ENCODE measurements around the gene GSTA5. TPM values are rescaled to one million over a fixed set of nuclear protein-coding genes. Genes with fewer than 3 reads are reported as not detected.
"Not testable (repeated sequence)": the region's sequence is repeated elsewhere in the genome, so short reads cannot be mapped to it uniquely, and the experiment has no call there.

The GSTA5 gene
- total and polyA plus RNA-seq, 12 donors, result not detected

GRCh38 chr6:52788478-52788877 lies 52.1 kb downstream of the GSTA5 start:
- no peak overlapping the region for H3K27ac ChIP-seq
- intact Hi-C loops (cut with DNase I), result loop anchor here in 3 of 10 donors (5.0 kb wide), 1 partner anchor 39 kb away; no protein-coding TSS in a partner anchor
- WGBS, 2 donors, result 53 to 62% methylated on average over 3 of the region's 3 CpGs
- H3K4me1 ChIP-seq, result no peaks in the 10 kb centered on the region
- peaks cover 0 to 4% (median 0%) of the 10 kb centered on the region in 7 donors for H3K27me3 ChIP-seq
- no peaks in the 10 kb centered on the region for H3K36me3 ChIP-seq
- ATAC-seq, result no peak
- no peak for DNase-seq
- no peak overlapping the region for H3K4me3 ChIP-seq
- no peak for TF ChIP-seq CTCF (IDR thresholded peaks at IDR 0.05)
- peaks cover 0 to 7% (median 0%) of the 10 kb centered on the region in 11 donors for H3K9me3 ChIP-seq

- DNase-seq (no peak), ATAC-seq (no peak)
- Histone ChIP-seq H3K27me3 (peaks cover 0 to 4% (median 0%) of the 10 kb centered on the region in 7 donors), H3K4me3 (no peak overlapping the region), H3K27ac (no peak overlapping the region), H3K36me3 (no peaks in the 10 kb centered on the region), H3K4me1 (no peaks in the 10 kb centered on the region), H3K9me3 (peaks cover 0 to 7% (median 0%) of the 10 kb centered on the region in 11 donors)
- intact Hi-C loops (cut with DNase I), result loop anchor here in 3 of 10 donors (5.0 kb wide), 1 partner anchor 39 kb away; no protein-coding TSS in a partner anchor
- TF ChIP-seq CTCF (IDR thresholded peaks at IDR 0.05), result no peak
- WGBS, 2 donors, result 47 to 55% methylated on average over 3 of the region's 3 CpGs
Measured at GRCh38 chr6:52787917-52788316, 52.7 kb downstream of the GSTA5 start.

GRCh38 chr6:52786249-52786956 lies 54.2 kb downstream of the GSTA5 start:
- 88 to 91% methylated on average over 22 to 24 of the region's 24 CpGs for WGBS, 2 donors
- H3K4me1 ChIP-seq, result no peaks in the 10 kb centered on the region
- no peak overlapping the region for H3K4me3 ChIP-seq
- no peak for DNase-seq
- TF ChIP-seq CTCF (IDR thresholded peaks at IDR 0.05), result no peak
- no peaks in the 10 kb centered on the region for H3K9me3 ChIP-seq
- no peak overlapping the region for H3K27ac ChIP-seq
- peaks cover 0 to 4% (median 0%) of the 10 kb centered on the region in 7 donors for H3K27me3 ChIP-seq
- no peaks in the 10 kb centered on the region for H3K36me3 ChIP-seq
- intact Hi-C loops (cut with DNase I), result loop anchor here in 3 of 10 donors (5.0 kb wide), 1 partner anchor 41 kb away; no protein-coding TSS in a partner anchor
- peak in 1 of 8 donors; percentile 41 for ATAC-seq

- WGBS, 2 donors, result 29 to 53% methylated on average over 3 of the region's 3 CpGs
- H3K9me3 ChIP-seq; H3K4me1 ChIP-seq; H3K4me3 ChIP-seq; H3K36me3 ChIP-seq; DNase-seq; ATAC-seq; intact Hi-C loops (cut with DNase I); H3K27ac ChIP-seq: not testable (repeated sequence)
- H3K27me3 ChIP-seq, result peaks cover 0 to 12% (median 0%) of the 10 kb centered on the region in 7 donors
Measured at GRCh38 chr6:52782696-52783274, 57.8 kb downstream of the GSTA5 start.

- H3K36me3 ChIP-seq; H3K9me3 ChIP-seq; H3K4me3 ChIP-seq; H3K4me1 ChIP-seq; H3K27ac ChIP-seq; DNase-seq; ATAC-seq; intact Hi-C loops (cut with DNase I): not testable (repeated sequence)
- H3K27me3 ChIP-seq, result peaks cover 0 to 12% (median under 1%) of the 10 kb centered on the region in 7 donors
Measured at GRCh38 chr6:52782209-52782608, 58.4 kb downstream of the GSTA5 start.

Other genes with a start within 250 kb of the GSTA5 start
- 1 to 10 TPM; 5.7 to 10.0 (median 6.7) TPM for gene TMEM14A, start 169.7 kb downstream of the GSTA5 start, total RNA-seq
- gene TMEM14A, start 169.7 kb downstream of the GSTA5 start, polyA plus RNA-seq, result 1 to 10 TPM; 8.2 to 8.9 TPM
- gene GSTA2, start 77.3 kb downstream of the GSTA5 start, total RNA-seq, result not detected
- not detected for gene GSTA2, start 77.3 kb downstream of the GSTA5 start, polyA plus RNA-seq
- gene GSTA1, start 37.0 kb downstream of the GSTA5 start, total RNA-seq, result not detected
- gene GSTA1, start 37.0 kb downstream of the GSTA5 start, polyA plus RNA-seq, result not detected
- gene GSTA3, start 68.9 kb upstream of the GSTA5 start, total RNA-seq, result not detected
- gene GSTA3, start 68.9 kb upstream of the GSTA5 start, polyA plus RNA-seq, result not detected
- 10 to 100 TPM in 8 of 10 donors, 1 to 10 TPM in 2; 9.4 to 16.3 (median 12.0) TPM for gene GSTA4, start 154.5 kb upstream of the GSTA5 start, total RNA-seq
- gene GSTA4, start 154.5 kb upstream of the GSTA5 start, polyA plus RNA-seq, result 10 to 100 TPM in 1 of 2 donors, 1 to 10 TPM in 1; 9.9 to 14.3 TPM
- 10 to 100 TPM in 5 of 10 donors, 1 to 10 TPM in 5; 6.6 to 14.4 (median 10.2) TPM for gene CILK1, start 221.0 kb upstream of the GSTA5 start, total RNA-seq
- gene CILK1, start 221.0 kb upstream of the GSTA5 start, polyA plus RNA-seq, result 1 to 10 TPM; 1.1 to 4.5 TPM
- 10 to 100 TPM; 46.5 to 80.8 (median 63.0) TPM for gene FBXO9, start 224.6 kb upstream of the GSTA5 start, total RNA-seq
- 10 to 100 TPM; 16.8 to 34.0 TPM for gene FBXO9, start 224.6 kb upstream of the GSTA5 start, polyA plus RNA-seq